EH (cell line): ENCODE data around the gene SLC4A7.
"Not testable (repeated sequence)": the region's sequence is repeated elsewhere in the genome, so short reads cannot be mapped to it uniquely, and the experiment has no call there.

Experiments used
- DNase-seq: peaks from one replicate; pipeline ENCODE4 v3.0.0-alpha.2; 2015; ENCODE audit warnings: low read depth

SLC4A7 gene

GRCh38 chr3:27486336-27486735, 2.2 kb upstream of the SLC4A7 start:
- DNase-seq, result no peak

GRCh38 chr3:27485866-27486265, 1.7 kb upstream of the SLC4A7 start:
- DNase-seq, result no peak

- DNase-seq, result peak; percentile 84
These were observed 818 bp downstream of the SLC4A7 start for GRCh38 chr3:27483117-27484014.

GRCh38 chr3:27479806-27480543, 4.2 kb downstream of the SLC4A7 start:
- peak; percentile 18 for DNase-seq

- no peak for DNase-seq
These were observed 12.1 kb downstream of the SLC4A7 start for GRCh38 chr3:27471923-27472550.

- DNase-seq, result no peak
These were observed 15.8 kb downstream of the SLC4A7 start for GRCh38 chr3:27468283-27468886.

GRCh38 chr3:27467545-27467944, 16.6 kb downstream of the SLC4A7 start:
- DNase-seq, result peak; percentile 49

- no peak for DNase-seq
These were observed 19.5 kb downstream of the SLC4A7 start for GRCh38 chr3:27464646-27465045.

- no peak for DNase-seq
These were observed 22.0 kb downstream of the SLC4A7 start for GRCh38 chr3:27462228-27462627.

- no peak for DNase-seq
These were observed 25.3 kb downstream of the SLC4A7 start for GRCh38 chr3:27458929-27459328.

- DNase-seq, result peak; percentile 25
These were observed 27.6 kb downstream of the SLC4A7 start for GRCh38 chr3:27456554-27456953.

- DNase-seq, result peak; percentile 13
These were observed 29.3 kb downstream of the SLC4A7 start for GRCh38 chr3:27454914-27455313.

GRCh38 chr3:27454461-27454860, 29.7 kb downstream of the SLC4A7 start:
- DNase-seq, result no peak

GRCh38 chr3:27452368-27453090, 31.7 kb downstream of the SLC4A7 start:
- DNase-seq, result peak; percentile 50

- DNase-seq, result peak; percentile 30
These were observed 32.3 kb downstream of the SLC4A7 start for GRCh38 chr3:27451842-27452241.

GRCh38 chr3:27451251-27451650, 32.9 kb downstream of the SLC4A7 start:
- DNase-seq, result no peak

GRCh38 chr3:27449530-27450150, 34.5 kb downstream of the SLC4A7 start:
- no peak for DNase-seq

- not testable (repeated sequence) for DNase-seq
These were observed 41.2 kb downstream of the SLC4A7 start for GRCh38 chr3:27442995-27443394.

- DNase-seq, result not testable (repeated sequence)
These were observed 45.8 kb downstream of the SLC4A7 start for GRCh38 chr3:27438352-27438751.

GRCh38 chr3:27431116-27431515, 53.1 kb downstream of the SLC4A7 start:
- peak; percentile 99 for DNase-seq

GRCh38 chr3:27429909-27430308, 54.3 kb downstream of the SLC4A7 start:
- no peak for DNase-seq
